Nephron (organoid): Measurements from ENCODE around the gene PITPNB.

ENCODE experiments used
- H3K27ac Mint-ChIP-seq, 3 experiments: 2 replicates each; pipeline ENCODE4 v1.8.0; 2020; ENCODE audit warnings: mixed read lengths in 3 of 3, mild to moderate bottlenecking in 2 of 3, moderate library complexity in 1 of 3
- H3K27me3 Mint-ChIP-seq: 2 replicates; pipeline ENCODE4 v1.8.0; 2021; ENCODE audit warnings: low read depth, mild to moderate bottlenecking, moderate library complexity, mixed read lengths
- H3K36me3 Mint-ChIP-seq: 2 replicates; pipeline ENCODE4 v1.8.0; 2020; ENCODE audit warnings: low read depth, mixed read lengths
- H3K4me1 Mint-ChIP-seq: 2 replicates; pipeline ENCODE4 v1.8.0; 2020; ENCODE audit warnings: mixed read lengths
- H3K4me3 Mint-ChIP-seq, 3 experiments: 2 replicates each; pipeline ENCODE4 v1.8.0; 2020; ENCODE audit warnings: mild to moderate bottlenecking in 3 of 3, mixed read lengths in 3 of 3, moderate library complexity in 2 of 3
- H3K9me3 Mint-ChIP-seq: 2 replicates; pipeline ENCODE4 v1.8.0; 2020; ENCODE audit warnings: mixed read lengths
- CTCF ChIP-seq, 3 experiments: fragments of 200-600 bp; sonication (generic); IDR thresholded peaks; one replicate each; pipeline ENCODE4 v1.5.0; 2021; ENCODE audit warnings: antibody characterized with exemption in 3 of 3; ENCODE audit not compliant: unreplicated experiment in 3 of 3

PITPNB gene

GRCh38 chr22:27843441-27843840, 75.6 kb downstream of the PITPNB start:
- no peak for TF ChIP-seq CTCF (IDR thresholded peaks at IDR 0.05; ENCODE audit: unreplicated experiment in 3 of 3)
- Mint-ChIP-seq H3K27ac (peak overlapping the region; percentile 51 to 68 (median 66)), H3K36me3 (peaks cover 22% of the 10 kb centered on the region), H3K4me3 (no peak overlapping the region), H3K9me3 (peaks cover 2% of the 10 kb centered on the region), H3K4me1 (peaks cover 56% of the 10 kb centered on the region), H3K27me3 (no peaks in the 10 kb centered on the region)

GRCh38 chr22:27842669-27843431, 76.2 kb downstream of the PITPNB start:
- peaks cover 51% of the 10 kb centered on the region for H3K4me1 Mint-ChIP-seq
- peaks cover 17% of the 10 kb centered on the region for H3K36me3 Mint-ChIP-seq
- no peak overlapping the region for H3K4me3 Mint-ChIP-seq
- H3K27ac Mint-ChIP-seq = peak overlapping the region; percentile 51 to 68 (median 66)
- H3K27me3 Mint-ChIP-seq = no peaks in the 10 kb centered on the region
- H3K9me3 Mint-ChIP-seq = peaks cover 2% of the 10 kb centered on the region
- TF ChIP-seq CTCF (IDR thresholded peaks at IDR 0.05; ENCODE audit: unreplicated experiment in 3 of 3) = no peak

- Mint-ChIP-seq H3K4me3 (no peak overlapping the region), H3K36me3 (peaks cover 20% of the 10 kb centered on the region), H3K27ac (peak overlapping the region; percentile 39 to 68 (median 51)), H3K4me1 (peaks cover 44% of the 10 kb centered on the region), H3K27me3 (no peaks in the 10 kb centered on the region), H3K9me3 (peaks cover 7% of the 10 kb centered on the region)
- no peak for TF ChIP-seq CTCF (IDR thresholded peaks at IDR 0.05; ENCODE audit: unreplicated experiment in 3 of 3)
Observed at GRCh38 chr22:27842201-27842600, 76.9 kb downstream of the PITPNB start.

- peaks cover 38% of the 10 kb centered on the region for H3K4me1 Mint-ChIP-seq
- H3K4me3 Mint-ChIP-seq = no peak overlapping the region
- H3K27me3 Mint-ChIP-seq = no peaks in the 10 kb centered on the region
- H3K36me3 Mint-ChIP-seq = peaks cover 20% of the 10 kb centered on the region
- H3K9me3 Mint-ChIP-seq = peaks cover 7% of the 10 kb centered on the region
- H3K27ac Mint-ChIP-seq = no peak overlapping the region
- no peak for TF ChIP-seq CTCF (IDR thresholded peaks at IDR 0.05; ENCODE audit: unreplicated experiment in 3 of 3)
Observed at GRCh38 chr22:27840436-27840835, 78.6 kb downstream of the PITPNB start.

GRCh38 chr22:27839057-27839660, 79.9 kb downstream of the PITPNB start:
- Mint-ChIP-seq H3K36me3 (peaks cover 20% of the 10 kb centered on the region), H3K4me3 (no peak overlapping the region), H3K27me3 (no peaks in the 10 kb centered on the region), H3K9me3 (peaks cover 7% of the 10 kb centered on the region), H3K4me1 (peaks cover 32% of the 10 kb centered on the region), H3K27ac (no peak overlapping the region)
- TF ChIP-seq CTCF (IDR thresholded peaks at IDR 0.05; ENCODE audit: unreplicated experiment in 3 of 3) = no peak
